ENCODE data around the gene CCDC92. TPM values are rescaled to one million over a fixed set of nuclear protein-coding genes. Genes with fewer than 3 reads are reported as not detected.

CCDC92 gene
- total and polyA plus RNA-seq, 10 of the 15 experiments (the other 5 are each of a cell fraction or from before 2014, with no cell fraction given) = 0.53 to 11.8 (median 4.2) TPM

DNA sequence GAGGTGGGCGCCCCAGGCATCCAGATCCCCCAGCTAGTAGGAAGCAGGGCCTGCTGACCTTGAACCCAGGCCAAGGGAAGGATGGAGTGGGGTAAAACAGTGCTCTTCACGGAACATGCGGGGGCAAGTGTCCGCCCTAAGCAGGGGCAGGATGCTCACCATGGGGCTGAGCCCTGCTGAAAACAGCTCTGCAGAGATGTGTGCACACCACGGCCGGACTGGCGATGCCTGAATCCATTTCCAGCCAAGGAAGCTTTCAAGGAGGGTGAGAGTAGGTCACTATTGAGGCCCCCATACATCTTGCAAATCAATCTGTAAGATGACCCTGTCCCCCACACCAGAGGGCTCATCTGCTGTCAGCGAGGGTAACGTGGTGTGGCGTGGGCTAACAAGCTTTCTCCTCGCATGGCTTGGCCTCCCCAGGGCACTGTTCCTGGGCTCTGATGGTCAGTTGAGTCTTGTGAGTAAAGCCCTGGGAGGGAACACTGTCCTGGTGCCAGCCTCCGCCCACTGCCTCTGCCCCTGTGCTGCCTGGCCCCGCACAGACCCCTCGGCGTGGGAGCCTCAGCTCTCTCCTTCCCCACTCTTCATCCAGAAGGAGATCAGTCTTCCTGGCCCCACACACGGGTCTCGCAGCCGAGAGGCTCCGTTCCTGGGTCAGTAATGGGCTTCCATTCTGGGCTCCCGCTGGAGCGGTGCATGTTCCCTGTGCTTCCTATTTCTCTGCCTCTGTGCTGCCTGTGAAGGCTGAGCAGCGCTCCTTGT lies 69.1 kb downstream of the CCDC92 start:
- in situ Hi-C loops (cut with MboI) (no loop called here), intact Hi-C loops (cut with micrococcal nuclease; ENCODE audit: unreplicated experiment) (loop anchor here (2.0 kb wide), 1 partner anchor 129 kb away; no protein-coding TSS in a partner anchor)
- Histone ChIP-seq H3K9ac (ENCODE audit: control insufficient read depth, insufficient read depth, low read length) (no peak overlapping the region), H3K27me3 (replicated peaks in 1 of 2; ENCODE audit: control insufficient read depth in 2 of 2, insufficient read depth in 2 of 2, low read length in 1 of 2) (no peaks in the 10 kb centered on the region; a peak in 1 of 4 replicates), H3K9me3 (replicated peaks; ENCODE audit: control insufficient read depth, insufficient read depth, low read length) (no peaks in the 10 kb centered on the region), H2AFZ (ENCODE audit: control insufficient read depth, low read depth, low read length) (no peak overlapping the region), H3K27ac (ENCODE audit: control insufficient read depth, insufficient read depth) (no peak overlapping the region), H4K20me1 (ENCODE audit: control insufficient read depth, insufficient read depth) (no peaks in the 10 kb centered on the region), H3K4me2 (ENCODE audit: control insufficient read depth, insufficient read depth) (no peak overlapping the region), H3K4me3 (no peak overlapping the region), H3K36me3 (ENCODE audit: control insufficient read depth in 2 of 2, insufficient read depth in 2 of 2, low read length in 1 of 2) (no peaks in the 10 kb centered on the region), H3K4me1 (ENCODE audit: control insufficient read depth, insufficient read depth, low read length) (no peaks in the 10 kb centered on the region), H3K79me2 (ENCODE audit: control insufficient read depth, insufficient read depth, low read length) (no peaks in the 10 kb centered on the region)
- ChIA-PET RAD21 (ENCODE audit: unreplicated experiment) (interaction anchor here (2.5 kb wide), 1 partner anchor 80 kb away, joined by 10 read pairs; no protein-coding TSS in a partner anchor), CTCF (interaction anchor here (1.0 to 6.9 kb wide), 7 partner anchors 12 to 864 kb away, joined by 3 to 101 read pairs (median 4); no protein-coding TSS in a partner anchor), POLR2A (no interaction called here), SMC1A (ENCODE audit: uncharacterized antibody, unreplicated experiment) (interaction anchor here (0.7 to 3.7 kb wide), 2 partner anchors 39 to 81 kb away, joined by 3 to 43 read pairs; no protein-coding TSS in a partner anchor)
- TF ChIP-seq NFYA (IDR thresholded peaks at IDR 0.05; ENCODE audit: borderline replicate concordance, low read depth, low read length) (no peak), HCFC1 (IDR thresholded peaks at IDR 0.05; ENCODE audit: low read length) (no peak)
- no TSS peak for BruUV-seq (replicated peaks)
- FAIRE-seq = no peak
- WGBS (ENCODE audit: insufficient coverage, insufficient replicate concordance, low lambda C conversion rate, missing lambda C conversion rate) = 40% methylated on average over 22 of the region's 22 CpGs
- no peak for DNase-seq (ENCODE audit: low read depth, low spot score)
- no peak for ATAC-seq

DNA sequence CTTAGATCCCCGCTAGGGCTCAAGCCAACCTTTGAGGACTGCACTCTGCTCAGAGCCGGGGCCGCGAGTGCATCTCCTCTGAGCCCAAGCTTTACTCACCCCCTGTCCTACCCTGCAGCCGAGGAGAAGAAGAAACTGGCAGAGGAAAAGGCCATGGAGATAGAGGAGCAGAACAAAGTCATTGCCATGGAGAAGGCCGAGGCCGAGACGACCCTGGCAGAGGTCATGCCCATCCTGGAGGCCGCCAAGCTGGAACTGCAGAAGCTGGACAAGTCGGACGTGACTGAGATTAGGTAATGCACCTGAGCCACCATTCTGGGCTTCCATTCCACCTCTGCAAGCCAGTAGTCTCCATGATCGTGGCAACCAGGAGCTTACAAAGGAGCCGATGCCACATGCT lies 69.8 kb downstream of the CCDC92 start:
- H3K79me2 ChIP-seq (ENCODE audit: control insufficient read depth, insufficient read depth, low read length) = no peaks in the 10 kb centered on the region
- in situ Hi-C loops (cut with MboI) = no loop called here
- no peaks in the 10 kb centered on the region for H3K4me1 ChIP-seq (ENCODE audit: control insufficient read depth, insufficient read depth, low read length)
- SMC1A ChIA-PET (ENCODE audit: uncharacterized antibody, unreplicated experiment) = interaction anchor here (3.7 kb wide), 1 partner anchor 82 kb away, joined by 43 read pairs; no protein-coding TSS in a partner anchor
- H2AFZ ChIP-seq (ENCODE audit: control insufficient read depth, low read depth, low read length) = no peak overlapping the region
- no peak overlapping the region for H3K4me2 ChIP-seq (ENCODE audit: control insufficient read depth, insufficient read depth)
- BruUV-seq (replicated peaks) = no TSS peak
- no peaks in the 10 kb centered on the region for H4K20me1 ChIP-seq (ENCODE audit: control insufficient read depth, insufficient read depth)
- intact Hi-C loops (cut with micrococcal nuclease; ENCODE audit: unreplicated experiment) = no loop called here
- no peak for FAIRE-seq
- no peaks in the 10 kb centered on the region for H3K9me3 ChIP-seq (replicated peaks; ENCODE audit: control insufficient read depth, insufficient read depth, low read length)
- no peak for ATAC-seq
- H3K27ac ChIP-seq (ENCODE audit: control insufficient read depth, insufficient read depth) = no peak overlapping the region
- POLR2A ChIA-PET = no interaction called here
- no peaks in the 10 kb centered on the region for H3K36me3 ChIP-seq (ENCODE audit: control insufficient read depth in 2 of 2, insufficient read depth in 2 of 2, low read length in 1 of 2)
- H3K27me3 ChIP-seq (replicated peaks in 1 of 2; ENCODE audit: control insufficient read depth in 2 of 2, insufficient read depth in 2 of 2, low read length in 1 of 2) = no peaks in the 10 kb centered on the region; a peak in 1 of 4 replicates
- H3K9ac ChIP-seq (ENCODE audit: control insufficient read depth, insufficient read depth, low read length) = no peak overlapping the region
- CTCF ChIA-PET = interaction anchor here (1.0 to 6.9 kb wide), 4 partner anchors 69 to 130 kb away, joined by 3 to 101 read pairs (median 12); no protein-coding TSS in a partner anchor
- RAD21 ChIA-PET (ENCODE audit: unreplicated experiment) = no interaction called here
- H3K4me3 ChIP-seq = no peak overlapping the region
- WGBS (ENCODE audit: insufficient coverage, insufficient replicate concordance, low lambda C conversion rate, missing lambda C conversion rate) = 32% methylated on average over 10 of the region's 13 CpGs
- no peak for DNase-seq (ENCODE audit: low read depth, low spot score)
- TF ChIP-seq ZSCAN29 (IDR thresholded peaks at IDR 0.05) = no peak
- no peak for TF ChIP-seq NBN (IDR thresholded peaks at IDR 0.05)
- no peak for TF ChIP-seq NRF1 (conservative IDR thresholded peaks at IDR 0.05; ENCODE audit: low read depth, low read length)
- no peak for TF ChIP-seq YY1 (IDR thresholded peaks at IDR 0.05; ENCODE audit: low read depth, low read length)
- TF ChIP-seq PAX8 (IDR thresholded peaks at IDR 0.05) = no peak
- TF ChIP-seq SIN3A (IDR thresholded peaks at IDR 0.05; ENCODE audit: low read depth, low read length) = no peak
- TF ChIP-seq BHLHE40 (IDR thresholded peaks at IDR 0.05; ENCODE audit: borderline replicate concordance in 1 of 2, low read depth in 2 of 2, low read length in 1 of 2) = no peak
- TF ChIP-seq LARP7 (IDR thresholded peaks at IDR 0.05) = no peak
- no peak for TF ChIP-seq HDAC2 (IDR thresholded peaks at IDR 0.05)
- TF ChIP-seq, protein P1, sequence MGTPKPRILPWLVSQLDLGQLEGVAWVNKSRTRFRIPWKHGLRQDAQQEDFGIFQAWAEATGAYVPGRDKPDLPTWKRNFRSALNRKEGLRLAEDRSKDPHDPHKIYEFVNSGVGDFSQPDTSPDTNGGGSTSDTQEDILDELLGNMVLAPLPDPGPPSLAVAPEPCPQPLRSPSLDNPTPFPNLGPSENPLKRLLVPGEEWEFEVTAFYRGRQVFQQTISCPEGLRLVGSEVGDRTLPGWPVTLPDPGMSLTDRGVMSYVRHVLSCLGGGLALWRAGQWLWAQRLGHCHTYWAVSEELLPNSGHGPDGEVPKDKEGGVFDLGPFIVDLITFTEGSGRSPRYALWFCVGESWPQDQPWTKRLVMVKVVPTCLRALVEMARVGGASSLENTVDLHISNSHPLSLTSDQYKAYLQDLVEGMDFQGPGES (IDR thresholded peaks at IDR 0.05) = no peak
- no peak for TF ChIP-seq IKZF1 (conservative IDR thresholded peaks at IDR 0.05)
- no peak for TF ChIP-seq ZNF217 (IDR thresholded peaks at IDR 0.05)
- no peak for TF ChIP-seq GATAD2B (conservative IDR thresholded peaks at IDR 0.05; ENCODE audit: low read depth)
- TF ChIP-seq, protein P2, sequence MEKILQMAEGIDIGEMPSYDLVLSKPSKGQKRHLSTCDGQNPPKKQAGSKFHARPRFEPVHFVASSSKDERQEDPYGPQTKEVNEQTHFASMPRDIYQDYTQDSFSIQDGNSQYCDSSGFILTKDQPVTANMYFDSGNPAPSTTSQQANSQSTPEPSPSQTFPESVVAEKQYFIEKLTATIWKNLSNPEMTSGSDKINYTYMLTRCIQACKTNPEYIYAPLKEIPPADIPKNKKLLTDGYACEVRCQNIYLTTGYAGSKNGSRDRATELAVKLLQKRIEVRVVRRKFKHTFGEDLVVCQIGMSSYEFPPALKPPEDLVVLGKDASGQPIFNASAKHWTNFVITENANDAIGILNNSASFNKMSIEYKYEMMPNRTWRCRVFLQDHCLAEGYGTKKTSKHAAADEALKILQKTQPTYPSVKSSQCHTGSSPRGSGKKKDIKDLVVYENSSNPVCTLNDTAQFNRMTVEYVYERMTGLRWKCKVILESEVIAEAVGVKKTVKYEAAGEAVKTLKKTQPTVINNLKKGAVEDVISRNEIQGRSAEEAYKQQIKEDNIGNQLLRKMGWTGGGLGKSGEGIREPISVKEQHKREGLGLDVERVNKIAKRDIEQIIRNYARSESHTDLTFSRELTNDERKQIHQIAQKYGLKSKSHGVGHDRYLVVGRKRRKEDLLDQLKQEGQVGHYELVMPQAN (conservative IDR thresholded peaks at IDR 0.05) = no peak

Measured in GM12878 (cell line).